GM21381 (cell line): Measurements from ENCODE around the gene SLC26A3.
"Not testable (repeated sequence)": the region's sequence is repeated elsewhere in the genome, so short reads cannot be mapped to it uniquely, and the experiment has no call there.

Experiments used
- ATAC-seq: cut with Tn5 transposase; IDR thresholded peaks from one replicate; pipeline ENCODE4 v1.9.1; 2021; ENCODE audit warnings: mild to moderate bottlenecking, moderate library complexity; ENCODE audit not compliant: unreplicated experiment

The SLC26A3 gene

DNA sequence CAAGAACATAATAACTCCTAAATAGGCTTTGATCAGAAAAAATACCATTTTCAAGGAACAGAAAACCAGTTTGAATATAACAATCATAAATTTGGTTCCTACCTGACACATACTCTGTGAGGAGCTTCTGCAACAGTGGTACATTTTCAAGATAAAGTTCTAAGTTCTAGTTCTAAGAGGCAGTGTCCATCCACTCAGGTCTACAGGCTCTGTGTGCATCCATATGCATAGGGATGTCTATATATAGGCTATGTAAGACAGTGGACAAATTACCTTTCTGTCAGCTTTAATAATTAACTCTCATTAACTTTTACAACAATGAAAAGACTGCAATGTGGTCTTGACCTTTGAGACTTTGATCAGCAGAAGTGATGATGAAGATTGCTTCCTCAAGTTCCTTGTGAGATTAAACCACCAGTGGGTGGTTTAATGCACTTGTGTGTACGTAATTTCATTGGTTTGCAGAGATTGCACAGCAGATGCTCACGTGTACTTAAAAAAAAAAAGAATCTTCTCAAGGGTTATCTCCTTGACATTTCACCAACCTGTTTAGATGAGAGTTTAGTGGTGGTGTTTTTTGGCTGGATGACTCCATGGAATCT lies at the start of gene SLC26A3:
Gene SLC26A3, minus strand, starts transcription at position 215 of the 602 bp plus-strand sequence. CDS start 8,714 bp downstream, outside the sequence.
- no peak for ATAC-seq

DNA sequence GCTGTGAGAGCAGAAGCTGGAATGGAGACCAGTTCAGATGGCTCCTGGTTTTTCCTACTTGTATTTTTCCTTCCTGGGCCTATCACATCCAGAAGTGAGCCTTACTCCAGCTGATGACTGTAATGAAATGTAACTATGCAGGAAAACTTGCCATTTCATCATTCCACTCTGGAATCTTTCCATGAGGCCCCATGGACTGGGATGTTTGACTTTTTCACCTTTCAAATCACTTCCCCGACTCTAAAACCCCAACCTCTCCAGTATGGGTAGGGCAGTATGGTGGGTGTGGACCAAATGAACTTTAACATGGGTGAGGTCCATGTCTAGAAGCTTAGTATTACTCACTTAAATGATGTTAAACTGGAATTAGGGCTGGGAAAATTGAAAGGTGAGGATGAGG lies 47.6 kb upstream of the SLC26A3 start:
- no peak for ATAC-seq

DNA sequence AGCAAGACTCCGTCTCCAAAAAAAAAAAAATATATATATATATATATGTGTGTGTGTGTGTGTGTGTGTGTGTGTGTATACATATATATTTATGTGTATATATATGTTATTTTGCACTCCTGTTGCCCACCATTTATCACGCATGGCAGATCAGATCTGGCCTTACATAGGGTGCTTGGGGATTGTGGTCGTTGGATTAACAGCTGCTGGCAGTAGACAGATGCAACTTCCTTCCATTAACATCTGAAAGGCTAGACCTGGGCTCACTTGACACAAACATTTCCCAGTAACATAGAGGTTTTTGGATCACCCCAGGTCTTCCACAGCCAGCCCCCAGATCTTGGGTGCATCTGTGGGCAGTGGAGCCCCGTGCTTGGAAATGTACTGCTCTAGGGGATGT lies 47.2 kb upstream of the SLC26A3 start:
- no peak for ATAC-seq

DNA sequence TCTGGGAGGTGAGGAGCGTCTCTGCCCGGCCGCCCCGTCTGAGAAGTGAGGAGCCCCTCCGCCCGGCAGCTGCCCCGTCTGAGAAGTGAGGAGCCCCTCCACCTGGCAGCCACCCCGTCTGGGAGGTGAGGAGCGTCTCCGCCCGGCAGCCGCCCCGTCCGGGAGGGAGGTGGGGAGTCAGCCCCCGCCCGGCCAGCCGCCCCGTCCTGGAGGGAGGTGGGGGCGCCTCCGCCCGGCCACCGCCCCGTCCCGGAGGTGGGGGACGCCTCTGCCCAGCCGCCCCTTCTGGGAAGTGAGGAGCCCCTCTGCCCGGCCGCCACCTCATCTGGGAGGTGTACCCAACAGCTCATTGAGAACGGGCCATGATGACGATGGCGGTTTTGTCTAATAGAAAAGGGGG lies 45.2 kb upstream of the SLC26A3 start:
- ATAC-seq, result not testable (repeated sequence)

DNA sequence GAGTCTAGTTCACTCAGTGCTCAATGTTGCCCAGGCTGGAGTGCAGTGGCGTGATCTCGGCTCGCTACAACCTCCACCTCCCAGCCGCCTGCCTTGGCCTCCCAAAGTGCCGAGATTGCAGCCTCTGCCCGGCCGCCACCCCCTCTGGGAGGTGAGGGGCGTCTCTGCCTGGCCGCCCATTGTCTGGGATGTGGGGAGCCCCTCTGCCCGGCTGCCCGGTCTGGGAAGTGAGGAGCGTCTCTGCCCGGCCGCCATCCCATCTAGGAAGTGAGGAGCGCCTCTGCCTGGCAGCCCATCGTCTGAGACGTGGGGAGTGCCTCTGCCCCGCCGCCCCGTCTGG lies 44.8 kb upstream of the SLC26A3 start:
- not testable (repeated sequence) for ATAC-seq

DNA sequence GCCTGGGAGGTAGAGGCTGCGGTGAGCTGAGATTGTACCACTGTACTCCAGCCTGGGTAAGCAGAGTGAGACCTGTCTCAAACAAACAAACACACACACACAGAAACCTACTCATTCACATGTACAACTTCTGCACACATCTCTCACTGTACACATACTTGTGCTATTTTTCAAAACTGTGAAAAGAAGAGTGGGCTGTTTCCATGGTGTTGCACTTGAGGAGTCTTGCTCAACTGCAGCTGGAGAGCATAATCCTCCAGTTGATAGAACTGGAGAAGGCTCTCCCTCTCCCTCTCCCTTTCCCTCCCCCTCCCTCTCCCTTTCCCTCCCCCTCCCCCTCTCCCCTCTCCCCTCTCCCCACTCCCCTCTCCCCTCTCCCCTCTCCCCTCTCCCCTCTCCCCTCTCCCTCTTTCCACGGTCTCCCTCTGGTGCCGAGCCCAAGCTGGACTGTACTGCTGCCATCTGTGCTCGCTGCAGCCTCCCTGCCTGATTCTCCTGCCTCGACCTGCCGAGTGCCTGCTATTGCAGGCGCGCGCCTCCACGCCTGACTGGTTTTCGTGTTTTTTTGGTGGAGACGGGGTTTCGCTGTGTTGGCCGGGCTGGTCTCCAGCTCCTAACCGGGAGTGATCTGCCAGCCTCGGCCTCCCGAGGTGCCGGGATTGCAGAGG lies 44.3 kb upstream of the SLC26A3 start:
- ATAC-seq, result no peak

DNA sequence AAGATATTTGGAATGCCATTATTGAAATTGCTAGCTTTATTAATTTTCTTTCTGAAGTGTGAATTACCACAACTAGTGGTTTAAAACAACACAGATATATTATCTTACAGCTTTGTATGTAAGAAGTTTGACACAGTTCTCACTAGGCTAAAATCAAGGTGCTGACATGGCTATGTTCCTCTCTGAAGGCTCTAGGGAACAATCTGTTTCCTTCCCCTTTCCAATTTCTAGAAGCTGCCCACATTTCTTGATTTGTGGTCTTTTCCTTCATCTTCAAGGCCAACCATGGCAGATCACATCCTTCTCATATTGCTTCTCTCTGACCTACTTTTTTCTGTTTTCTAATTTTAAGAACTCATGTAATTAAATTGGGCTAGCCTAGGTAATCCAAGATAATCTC lies 43.3 kb upstream of the SLC26A3 start:
- ATAC-seq, result no peak

DNA sequence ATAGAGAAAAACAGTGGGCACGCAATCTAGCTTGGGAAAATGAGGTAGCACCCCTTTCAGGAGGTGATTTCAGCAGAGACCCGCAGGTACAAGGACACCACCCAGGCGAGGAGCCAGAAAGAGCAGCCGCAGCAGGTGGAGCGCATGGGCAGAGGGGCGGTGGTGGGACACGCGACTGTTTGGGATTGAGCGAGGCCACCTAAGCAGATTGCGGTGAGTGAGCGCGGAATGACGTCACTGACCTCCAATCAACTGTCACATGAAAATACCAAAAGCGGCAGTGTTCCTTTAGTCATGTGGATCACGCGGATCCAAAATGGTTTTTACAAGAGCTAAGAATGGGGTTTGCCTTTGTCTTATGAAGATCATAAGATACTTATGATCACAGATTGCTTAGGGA lies 40.2 kb upstream of the SLC26A3 start:
- ATAC-seq, result no peak

DNA sequence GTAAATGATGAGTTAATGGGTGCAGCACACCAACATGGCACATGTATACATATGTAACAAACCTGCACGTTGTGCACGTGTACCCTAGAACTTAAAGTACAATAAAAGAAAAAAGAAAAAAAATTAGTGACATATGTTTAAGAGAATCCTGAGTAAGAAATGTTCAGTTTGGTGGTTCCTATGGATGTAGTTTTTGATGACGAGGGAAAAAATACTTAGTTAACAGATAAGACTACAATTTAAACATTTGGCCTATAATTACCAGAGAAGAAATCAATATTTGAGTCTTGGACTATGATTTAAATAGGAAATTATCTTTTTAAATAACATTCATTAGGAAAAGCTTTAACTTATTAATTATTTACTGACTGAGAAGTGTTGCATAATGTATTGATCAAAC lies 39.2 kb upstream of the SLC26A3 start:
- ATAC-seq, result no peak

DNA sequence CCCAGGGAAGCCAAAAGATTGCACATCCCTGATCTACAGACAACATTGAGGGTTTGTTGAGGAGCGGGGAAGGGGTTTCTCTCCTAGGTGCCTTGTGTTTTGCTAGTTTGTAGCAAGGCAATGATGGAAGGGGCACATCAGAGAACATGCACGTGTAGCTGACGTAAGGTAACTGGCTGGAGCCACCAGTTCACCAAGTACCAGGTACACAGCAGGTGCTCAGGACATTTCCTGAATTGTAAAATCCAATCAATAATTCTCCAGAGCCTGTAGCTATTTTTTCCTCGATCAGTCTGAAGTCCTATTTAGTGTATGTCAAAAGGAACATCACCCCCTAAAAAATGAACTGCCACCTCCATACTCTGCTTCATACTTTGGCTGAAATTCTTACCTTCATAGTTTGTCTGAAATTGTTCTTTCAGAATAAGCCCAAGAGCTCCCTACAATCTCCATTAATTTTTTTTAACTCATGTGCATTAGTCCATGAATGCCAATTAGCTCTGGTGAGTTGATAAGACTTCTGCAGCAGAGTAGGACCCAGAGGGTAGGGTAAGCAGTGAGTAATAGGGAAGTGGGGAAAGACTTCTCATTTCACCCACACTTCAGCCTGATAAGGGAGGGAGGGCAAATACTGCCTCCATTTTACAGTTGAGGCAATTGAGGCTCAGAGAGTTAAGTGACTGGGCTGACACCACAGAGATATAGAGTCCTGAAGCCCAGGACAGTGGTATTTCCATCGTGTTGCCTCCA lies 36.0 kb upstream of the SLC26A3 start:
- no peak for ATAC-seq

DNA sequence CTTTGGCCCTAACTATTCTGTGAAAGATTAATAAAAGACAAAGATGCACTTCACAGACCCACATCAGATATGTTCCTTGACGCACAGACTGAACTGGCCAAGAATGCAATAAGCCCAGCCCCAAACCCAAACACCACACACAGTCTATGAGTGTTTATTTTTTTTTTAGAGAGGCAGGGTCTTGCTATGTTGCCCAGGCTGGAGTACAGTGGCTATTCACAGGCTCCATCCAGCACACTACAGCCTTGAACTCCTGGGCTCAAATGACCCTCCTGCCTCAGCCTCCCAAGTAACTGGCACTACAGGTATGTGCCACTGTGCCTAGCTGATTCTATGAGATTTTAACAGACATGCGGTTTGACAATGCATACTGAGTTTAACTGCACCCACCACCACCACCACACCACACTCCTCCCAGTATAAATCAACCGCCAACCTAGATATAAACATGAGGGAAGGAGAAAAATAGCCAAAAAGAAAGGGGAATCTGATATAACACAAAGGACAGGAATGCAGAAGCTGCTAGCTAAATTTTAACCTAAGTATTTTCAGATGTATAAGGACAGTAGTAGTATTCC lies 35.1 kb upstream of the SLC26A3 start:
- ATAC-seq, result no peak

DNA sequence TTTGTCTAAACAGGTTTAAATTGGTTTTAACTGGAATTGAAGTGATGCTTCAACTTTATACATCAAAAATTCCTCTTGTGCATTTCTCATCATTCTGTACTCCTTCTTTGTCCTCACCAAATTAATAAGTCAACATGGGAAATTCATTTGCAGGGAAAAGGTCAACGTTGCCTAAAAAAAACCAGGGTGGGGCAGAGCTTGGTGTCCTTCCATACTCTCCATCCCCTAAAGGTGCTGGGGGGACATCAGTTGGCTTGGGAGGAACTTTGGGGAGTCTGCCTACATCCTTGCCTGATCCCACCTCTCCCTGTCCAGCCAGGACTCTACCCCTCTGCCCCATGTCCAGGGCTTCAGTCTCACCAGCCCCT lies 34.1 kb upstream of the SLC26A3 start:
- no peak for ATAC-seq

DNA sequence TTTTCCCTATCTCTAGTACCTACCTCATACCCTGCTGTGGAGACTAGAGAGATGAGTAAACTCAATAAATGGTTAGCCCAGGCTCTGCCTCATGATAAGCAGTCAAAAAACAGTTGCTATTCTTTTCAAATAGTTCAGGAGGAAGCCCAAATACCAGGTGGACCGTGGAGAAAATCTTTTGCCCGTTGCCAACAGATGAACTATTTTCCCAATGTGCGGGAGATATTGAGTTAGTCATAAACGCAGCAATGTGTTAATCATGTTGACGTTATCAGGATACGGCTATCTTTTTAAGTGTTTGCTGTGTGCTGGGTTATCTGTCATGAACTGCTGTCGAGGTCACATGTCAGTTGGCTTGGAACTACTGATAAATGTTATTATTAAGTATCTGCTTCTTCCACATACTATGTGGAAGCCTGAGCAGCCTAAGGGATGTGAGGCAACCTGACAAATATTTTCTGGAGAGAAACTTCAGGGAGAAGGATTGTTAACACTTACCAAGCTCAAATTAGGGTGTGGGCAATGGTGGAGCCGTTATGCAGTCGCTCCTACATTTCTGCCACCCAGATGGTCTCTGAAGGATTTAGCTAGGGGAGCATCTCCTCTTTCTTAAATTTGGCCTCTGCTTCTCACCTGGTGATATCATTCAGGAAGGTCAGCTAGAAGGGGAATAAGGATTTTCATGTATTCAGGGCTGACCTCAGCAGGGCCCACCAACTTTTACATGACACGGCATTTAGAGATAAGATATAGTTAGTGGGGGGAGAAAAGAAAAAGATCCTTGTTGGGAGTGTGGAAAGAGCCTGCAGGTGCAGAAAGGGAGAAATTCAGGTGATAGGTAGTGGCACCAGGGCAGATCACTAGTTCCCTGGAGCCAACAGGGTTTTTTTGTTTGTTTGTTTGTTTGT lies 33.5 kb upstream of the SLC26A3 start:
- no peak for ATAC-seq

DNA sequence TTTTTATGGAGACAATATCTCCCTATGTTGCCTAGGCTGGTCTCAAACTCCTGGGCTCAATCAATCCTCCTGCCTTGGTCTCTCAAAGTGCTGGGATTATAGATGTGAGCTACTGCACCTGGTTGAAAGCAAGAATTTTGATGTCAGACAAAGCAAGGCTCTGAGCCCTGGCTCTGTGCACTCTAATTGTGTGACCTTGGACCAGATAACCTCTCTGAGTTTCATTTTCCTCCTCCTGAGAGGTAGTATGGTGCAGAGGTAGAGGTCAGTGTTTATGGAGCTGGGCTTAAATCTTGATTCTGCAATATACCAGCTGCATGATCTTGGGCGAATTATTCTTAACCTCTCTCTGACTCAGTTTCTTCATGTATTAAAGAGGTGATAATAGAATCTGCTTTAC lies 31.4 kb upstream of the SLC26A3 start:
- ATAC-seq, result no peak

DNA sequence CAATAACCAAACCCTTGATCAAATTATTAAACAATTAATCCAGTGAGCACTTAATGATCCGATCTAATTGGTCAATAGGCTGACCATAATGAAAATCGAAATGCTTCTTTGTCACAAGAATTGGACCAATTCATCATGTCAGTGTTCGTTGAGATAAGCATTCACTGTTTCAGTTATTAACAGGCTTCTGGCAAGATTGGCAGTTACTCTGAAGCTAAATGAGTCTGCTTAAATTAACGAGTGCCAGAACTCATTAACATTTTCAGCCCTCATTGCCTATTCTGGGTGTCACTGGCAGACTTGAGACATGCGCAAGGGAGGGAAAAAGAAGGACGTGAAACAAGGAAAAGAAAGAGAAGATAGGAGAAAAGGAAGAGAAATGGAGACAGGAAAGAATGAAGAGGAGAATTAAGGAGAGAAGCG lies 30.7 kb upstream of the SLC26A3 start:
- no peak for ATAC-seq

DNA sequence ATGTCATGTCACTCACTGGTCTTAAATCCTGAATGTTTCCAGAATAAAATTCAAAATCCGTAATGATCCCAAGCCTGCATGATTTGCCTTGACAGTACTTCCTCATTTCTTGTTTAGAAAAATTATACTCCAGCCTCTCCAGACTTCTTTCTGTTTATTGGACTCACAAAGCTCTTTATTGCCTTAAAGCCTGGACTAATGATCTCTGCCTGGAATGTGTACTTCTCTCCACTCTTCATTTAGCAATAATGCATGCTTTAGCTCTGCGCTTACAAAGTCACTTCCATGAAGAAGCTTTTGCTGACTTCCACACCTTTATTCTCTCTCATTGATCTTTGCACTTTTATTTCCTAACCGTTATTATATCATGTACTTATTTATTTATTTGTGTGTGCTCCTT lies 27.4 kb upstream of the SLC26A3 start:
- no peak for ATAC-seq

DNA sequence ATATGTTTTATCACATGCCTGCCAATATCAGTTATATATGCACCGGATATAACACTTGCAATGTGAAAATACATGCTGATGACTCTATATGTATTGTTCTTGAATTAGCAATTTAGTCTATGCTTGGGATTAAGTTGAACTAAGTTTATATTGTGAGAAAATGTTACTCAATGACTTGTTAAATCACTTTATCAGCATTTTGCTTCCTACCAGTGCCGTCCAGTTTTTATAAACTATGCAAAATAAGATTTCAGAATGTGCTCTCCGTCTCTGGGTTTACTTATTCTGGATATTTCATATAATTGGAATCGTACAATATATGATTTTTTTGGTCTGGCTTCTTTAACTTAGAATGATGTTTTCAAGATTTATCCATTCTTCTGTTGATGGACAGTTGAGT lies 25.5 kb upstream of the SLC26A3 start:
- ATAC-seq, result no peak

DNA sequence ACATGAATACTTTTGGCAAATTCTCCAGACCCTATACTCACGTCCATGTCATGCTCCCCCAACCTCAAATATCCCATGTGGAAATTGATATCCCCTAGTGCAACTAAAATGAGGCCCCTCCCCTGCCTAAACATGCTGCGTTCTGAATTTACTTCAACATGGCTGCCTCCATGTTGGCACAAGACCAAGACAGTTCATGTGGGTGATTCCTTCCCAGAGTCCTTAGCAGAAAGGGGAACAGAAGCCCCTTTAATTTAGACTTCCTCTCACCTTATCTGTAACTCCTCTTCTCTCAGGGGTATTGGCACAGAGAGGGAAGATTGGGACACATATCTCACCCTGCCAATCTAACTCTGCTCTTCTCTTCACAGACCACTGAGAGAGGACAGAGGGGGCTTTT lies 24.5 kb upstream of the SLC26A3 start:
- ATAC-seq, result no peak

DNA sequence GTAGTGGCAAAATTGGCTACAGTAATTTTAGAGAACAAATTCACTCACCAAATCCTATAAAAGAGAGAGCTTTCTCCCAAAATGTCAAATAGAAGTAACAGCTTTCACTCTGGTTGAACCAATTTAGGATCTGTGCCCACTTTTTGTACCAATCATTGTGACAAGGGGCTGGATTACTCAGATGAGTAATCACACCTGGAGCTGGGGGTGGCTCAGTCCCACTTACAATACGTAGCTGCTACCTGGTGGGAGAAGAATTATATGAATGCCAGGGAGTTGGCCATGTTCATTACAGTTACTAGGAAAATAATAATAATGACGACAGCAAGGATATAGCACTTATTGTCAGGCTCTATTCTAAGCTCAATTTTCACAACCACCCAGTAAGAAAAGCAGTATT lies 23.4 kb upstream of the SLC26A3 start:
- ATAC-seq, result no peak

DNA sequence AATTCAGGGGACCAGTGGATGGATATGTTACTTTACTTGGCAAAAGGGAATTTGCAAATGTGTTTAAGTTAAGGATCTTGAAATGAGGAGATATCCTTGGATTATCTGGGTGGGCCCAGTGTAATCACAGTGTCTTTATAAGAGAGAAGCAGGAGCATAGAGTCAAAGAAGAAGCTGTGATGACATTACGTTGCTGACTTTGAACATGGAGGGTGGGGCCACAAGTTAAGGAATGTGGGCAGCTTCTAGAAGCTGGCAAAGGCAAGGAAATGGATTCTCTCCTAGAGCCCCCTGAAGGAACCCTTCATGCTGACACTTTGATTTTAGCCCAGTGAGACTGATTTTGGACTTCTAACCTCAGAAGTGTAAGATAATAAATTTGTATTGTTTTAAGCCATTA lies 21.8 kb upstream of the SLC26A3 start:
- no peak for ATAC-seq

DNA sequence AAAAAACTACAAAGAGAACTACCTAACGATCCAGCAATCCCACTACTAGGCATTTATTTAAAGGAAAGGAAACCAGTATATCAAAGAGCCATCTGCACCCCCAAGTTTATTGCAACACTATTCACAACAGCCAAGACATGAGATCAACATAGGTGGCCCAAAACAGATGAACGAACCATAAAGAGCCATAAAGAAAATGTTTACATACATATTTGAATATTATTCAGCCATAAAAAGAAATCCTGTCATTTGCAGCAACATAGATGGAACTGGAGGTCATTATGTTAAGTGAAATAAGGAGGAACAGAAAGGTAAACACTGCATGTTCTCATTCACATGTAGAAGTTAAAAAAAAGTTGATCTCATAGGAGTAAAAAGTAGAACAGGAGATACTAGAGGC lies 15.6 kb upstream of the SLC26A3 start:
- ATAC-seq, result no peak
